Superior temporal gyrus (tissue), 1 donor: Measurements from ENCODE around the gene HASPIN.
"Not testable (repeated sequence)": the region's sequence is repeated elsewhere in the genome, so short reads cannot be mapped to it uniquely, and the experiment has no call there.

Experiments
- DNase-seq: peaks from one replicate; pipeline ENCODE4 v3.0.0-alpha.2; 2016; ENCODE audit errors: extremely low spot score

Gene HASPIN

DNA sequence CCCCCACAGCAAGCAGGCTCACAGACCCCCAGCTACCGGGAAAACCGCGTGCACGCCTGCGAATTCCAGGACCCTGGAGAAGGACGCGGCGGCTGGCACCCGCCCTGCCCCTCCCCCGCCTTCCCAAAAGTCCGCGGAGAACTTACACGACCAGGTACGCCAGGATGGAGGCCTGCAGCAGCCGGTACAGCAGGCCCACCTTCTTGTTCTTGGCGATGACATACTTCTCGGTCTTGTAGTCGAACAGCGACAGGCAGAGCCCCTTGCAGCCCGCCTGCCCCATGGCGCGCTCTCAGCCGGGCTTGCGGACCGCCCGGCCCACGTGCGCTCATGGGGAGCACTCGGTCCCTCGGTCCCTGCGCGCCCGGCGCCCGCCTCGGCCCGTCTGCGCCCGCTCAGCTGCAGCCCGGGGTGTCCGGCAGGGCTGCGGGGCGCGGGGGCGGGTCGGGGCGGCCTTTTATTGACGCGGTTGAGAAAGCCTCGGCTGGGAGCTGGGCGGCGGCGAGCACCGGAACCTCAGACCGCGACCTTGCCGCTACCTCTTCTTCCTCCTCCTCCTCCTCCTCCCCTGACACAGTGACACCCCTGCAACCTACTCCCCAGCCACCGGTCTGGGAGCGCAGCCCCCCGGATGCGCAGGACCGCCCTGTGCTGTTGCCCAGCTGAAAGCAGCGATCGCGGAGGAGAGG is 27.8 kb upstream of the HASPIN start, which contains the start of gene P2RX5:
Gene P2RX5 (minus strand): TSS at position 433 of the 689 bp plus-strand sequence. CDS start 150 bp downstream, at position 283.
- no peak for DNase-seq

DNA sequence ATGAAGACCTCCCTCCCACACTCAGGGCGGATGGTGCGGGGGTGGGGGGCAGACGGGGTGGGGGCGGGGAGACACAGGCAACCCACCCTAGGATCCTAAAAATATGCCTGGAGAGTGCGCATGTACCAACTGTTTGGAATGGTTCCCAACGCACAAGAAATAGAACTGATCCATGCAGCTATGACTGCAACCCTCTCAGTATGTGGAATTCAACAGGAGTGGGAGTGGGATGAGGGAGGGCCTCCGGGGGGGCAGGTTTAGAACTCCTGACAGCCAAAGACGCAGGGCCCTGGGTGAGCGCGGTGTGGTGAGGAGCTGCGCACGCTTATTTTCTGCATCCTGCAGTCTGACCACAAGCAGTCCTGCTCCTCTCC is 26.6 kb upstream of the HASPIN start:
- no peak for DNase-seq

DNA sequence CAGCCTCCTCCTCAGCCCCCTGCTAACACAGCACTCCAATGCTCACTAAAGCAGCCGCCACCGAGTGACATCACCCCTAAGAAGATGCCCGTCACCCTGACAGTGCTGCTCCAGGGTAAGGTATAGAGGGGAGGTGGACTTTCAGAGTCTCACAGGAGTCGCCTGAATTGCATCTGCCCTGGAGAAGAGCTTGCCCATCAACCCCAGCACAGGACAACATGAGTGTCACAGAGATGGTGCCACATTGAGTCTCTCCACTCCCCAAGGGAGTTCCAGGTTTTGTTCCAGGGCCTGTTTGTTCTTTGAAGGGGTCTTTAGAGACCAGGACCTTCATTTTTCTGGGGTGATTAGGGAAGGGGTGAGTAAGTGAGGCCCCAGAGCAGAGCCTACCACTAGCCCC is 25.6 kb upstream of the HASPIN start:
- DNase-seq: no peak

DNA sequence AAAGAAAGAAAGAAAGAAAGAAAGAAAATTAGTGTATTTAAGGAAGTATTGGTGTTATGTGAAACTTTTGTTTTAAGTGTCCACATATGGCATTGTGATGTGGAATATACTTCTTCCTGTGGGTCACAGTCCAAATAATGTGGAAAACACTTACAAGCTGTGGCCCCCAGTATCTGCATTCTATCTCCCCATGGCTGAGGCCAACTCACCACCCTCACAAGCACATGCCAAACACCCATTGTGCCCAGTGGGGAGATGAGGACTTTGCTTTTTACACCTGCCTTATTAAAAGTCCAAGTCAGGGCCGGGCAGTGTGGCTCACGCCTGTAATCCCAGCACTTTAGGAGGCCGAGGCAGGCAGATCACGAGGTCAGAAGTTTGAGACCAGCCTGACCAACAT is 23.8 kb upstream of the HASPIN start:
- no peak for DNase-seq

DNA sequence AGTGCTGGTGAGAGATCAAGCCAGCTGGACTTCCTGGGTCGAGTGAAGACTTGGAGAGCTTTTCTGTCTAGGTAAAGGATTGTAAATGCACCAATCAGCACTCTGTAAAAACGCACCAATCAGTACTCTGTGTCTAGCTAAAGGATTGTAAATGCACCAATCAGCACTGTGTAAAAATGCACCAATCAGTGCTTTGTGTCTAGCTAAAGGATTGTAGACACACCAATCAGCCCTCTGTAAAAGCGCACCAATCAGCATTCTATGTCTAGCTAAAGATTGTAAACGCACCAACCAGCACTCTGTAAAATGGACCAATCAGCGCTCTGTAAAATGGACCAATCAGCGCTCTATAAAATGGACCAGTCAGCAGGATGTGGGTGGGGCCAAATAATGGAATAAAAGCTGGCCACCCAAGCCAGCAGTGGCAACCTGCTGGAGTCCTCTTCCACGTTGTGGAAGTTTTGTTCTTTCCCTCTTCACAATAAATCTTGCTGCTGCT is 21.6 kb upstream of the HASPIN start:
- not testable (repeated sequence) for DNase-seq

DNA sequence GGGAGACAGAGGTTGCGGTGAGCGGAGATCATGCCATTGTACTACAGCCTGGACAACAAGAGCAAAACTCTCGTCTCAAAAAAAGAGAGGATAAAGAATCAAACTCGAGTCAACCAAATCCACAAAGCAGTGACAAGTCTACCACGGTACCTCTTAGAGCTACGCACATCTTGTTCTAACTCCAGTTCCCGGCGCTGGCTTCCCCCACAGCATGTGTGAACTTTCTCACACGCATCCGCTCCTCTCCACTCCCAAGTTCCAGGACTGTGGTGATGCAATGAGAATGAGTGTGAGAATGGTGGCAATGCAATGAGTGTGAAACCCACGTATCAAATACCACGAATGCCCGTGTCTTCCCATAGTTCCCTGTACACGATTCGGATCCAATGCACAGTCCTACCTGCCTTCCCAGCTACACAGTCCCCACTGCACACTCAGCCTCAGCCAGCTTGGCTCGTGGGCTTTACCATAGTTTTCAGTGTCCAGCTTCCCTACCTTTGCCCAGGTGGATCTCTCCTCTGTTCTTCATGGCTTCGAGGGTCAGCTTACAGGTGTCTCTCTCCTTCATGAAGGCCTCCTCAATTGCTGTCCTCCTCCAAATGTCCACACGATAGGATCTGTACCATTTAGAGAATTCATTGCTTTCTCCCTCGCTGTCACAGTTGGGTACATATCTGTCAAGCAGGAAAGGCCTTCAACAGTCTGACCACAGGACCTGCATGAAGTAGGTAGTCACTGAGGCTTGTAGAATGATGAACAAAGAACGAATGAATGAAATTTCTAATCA is 18.6 kb upstream of the HASPIN start:
- no peak for DNase-seq

DNA sequence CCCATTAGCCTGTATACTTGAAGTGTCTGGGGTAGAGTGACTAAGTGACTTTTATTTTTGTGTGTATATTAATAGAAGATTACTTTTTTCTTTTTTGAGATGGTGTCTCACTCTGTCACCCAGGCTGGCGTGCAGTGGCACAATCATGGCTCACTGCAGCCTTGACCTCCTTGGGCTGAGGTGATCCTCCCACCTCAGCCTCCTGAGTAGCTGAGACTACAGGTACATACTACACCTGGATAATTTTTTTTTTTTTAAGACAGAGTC is 18.1 kb upstream of the HASPIN start:
- DNase-seq: not testable (repeated sequence)

DNA sequence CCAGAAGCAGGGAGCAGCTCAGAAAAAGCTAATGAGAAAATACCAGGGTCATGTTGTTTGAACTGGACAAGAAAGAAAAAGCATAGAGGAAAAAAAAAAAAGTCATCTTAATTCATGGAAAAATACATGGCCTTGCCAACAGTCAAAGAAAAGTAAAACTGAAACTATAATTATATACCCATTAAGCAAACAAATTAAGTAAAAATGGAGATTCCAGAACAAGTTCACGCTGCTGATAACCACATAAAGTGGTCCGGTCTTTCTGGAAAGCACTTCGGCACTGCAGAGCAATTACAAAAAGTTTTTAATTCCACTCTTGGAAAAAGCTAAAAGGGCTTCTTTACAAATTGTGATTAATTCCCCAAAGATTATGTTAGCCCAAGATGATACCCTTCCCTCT is 15.3 kb upstream of the HASPIN start:
- DNase-seq: no peak

DNA sequence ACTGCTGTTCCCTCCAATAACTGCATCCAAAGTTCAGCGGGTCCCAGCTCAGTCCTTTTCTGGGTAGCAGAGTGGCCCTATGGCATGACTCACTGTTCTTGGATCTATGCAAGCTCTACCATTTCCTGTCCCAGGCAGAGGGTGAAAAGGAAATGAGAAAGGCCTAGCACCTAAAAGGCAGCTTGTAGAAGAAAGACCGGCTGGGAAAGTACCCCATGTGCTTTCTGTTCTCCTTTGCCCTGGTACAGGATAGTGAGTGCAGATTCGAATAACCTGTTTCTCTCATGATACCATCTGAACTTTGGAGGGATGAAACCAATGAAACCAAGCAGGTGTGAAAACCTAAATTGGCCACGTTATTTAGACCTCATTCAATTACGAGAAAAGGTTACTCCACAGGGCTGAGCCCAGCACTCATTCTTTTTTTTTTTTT is 12.7 kb upstream of the HASPIN start:
- no peak for DNase-seq

GRCh38 chr17:3712811-3713463 is 10.8 kb upstream of the HASPIN start:
- DNase-seq: no peak

GRCh38 chr17:3715296-3715695 is 8.4 kb upstream of the HASPIN start:
- DNase-seq: no peak

DNA sequence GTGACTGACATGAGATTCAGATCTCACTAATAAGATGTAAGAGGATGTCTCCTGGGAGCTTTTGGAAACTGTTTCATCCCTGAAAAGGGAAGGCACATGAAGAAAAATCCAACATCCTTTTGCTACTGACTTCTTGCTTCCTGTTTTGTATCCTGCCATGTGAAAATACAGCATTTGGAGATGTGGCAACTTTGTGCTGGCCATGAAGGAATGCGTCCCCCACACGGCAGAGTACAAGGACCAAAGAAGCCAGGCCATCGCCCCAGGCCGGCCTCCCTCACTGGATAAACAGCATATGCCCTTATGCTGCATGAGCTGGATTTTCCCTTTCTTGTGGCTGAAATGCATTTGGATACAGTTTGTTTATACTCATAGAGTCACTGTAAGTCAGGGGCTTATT is 5.5 kb upstream of the HASPIN start:
- no peak for DNase-seq

- no peak for DNase-seq
These were observed 4.4 kb upstream of the HASPIN start for GRCh38 chr17:3719265-3719664.

DNA sequence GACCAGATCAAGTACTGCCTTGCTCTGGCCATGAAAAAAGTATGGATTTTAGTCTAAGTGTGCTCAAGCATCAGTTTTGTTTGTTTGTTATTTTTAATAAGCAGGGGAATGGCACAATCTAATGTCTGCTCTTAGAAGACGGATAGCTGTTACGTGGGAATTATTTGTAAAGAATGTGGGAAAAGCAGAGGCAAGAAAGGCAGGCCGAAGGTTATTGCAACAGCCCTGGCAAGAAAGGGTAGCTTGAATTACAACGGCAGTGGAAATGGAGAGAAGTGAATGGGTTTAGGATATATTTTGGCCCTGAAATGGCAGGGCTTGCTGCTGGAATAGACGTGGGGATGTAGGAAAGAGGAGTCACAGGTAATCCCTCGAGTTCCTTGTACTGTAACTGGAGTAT is 987 bp upstream of the HASPIN start:
- no peak for DNase-seq

- peak; percentile 58 for DNase-seq
These were observed 531 bp upstream of the HASPIN start for GRCh38 chr17:3723188-3723555.

- DNase-seq: no peak
These were observed 825 bp downstream of the HASPIN start for GRCh38 chr17:3724378-3725077.

GRCh38 chr17:3727041-3727440 is 3.3 kb downstream of the HASPIN start:
- no peak for DNase-seq

DNA sequence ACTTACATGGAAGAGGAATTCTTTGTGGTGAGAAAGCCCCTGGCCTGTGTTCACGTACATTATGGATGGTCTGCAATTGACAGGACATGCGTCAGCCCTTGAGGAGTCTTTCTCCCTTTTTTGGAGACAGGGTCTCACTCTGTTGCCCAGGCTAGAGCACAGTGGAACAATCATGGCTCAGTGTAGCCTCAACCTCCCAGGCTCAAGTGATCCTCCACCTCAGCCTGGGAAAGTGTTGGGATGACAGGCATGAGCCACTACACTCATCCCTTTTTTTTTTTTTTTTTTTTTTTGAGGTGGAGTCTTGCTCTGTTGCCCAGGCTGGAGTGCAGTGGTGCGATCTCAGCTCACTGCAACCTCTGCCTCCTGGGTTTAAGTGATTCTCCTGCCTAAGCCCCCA is 4.4 kb downstream of the HASPIN start:
- DNase-seq: not testable (repeated sequence)

GRCh38 chr17:3729881-3730280 is 6.2 kb downstream of the HASPIN start:
- no peak for DNase-seq

DNA sequence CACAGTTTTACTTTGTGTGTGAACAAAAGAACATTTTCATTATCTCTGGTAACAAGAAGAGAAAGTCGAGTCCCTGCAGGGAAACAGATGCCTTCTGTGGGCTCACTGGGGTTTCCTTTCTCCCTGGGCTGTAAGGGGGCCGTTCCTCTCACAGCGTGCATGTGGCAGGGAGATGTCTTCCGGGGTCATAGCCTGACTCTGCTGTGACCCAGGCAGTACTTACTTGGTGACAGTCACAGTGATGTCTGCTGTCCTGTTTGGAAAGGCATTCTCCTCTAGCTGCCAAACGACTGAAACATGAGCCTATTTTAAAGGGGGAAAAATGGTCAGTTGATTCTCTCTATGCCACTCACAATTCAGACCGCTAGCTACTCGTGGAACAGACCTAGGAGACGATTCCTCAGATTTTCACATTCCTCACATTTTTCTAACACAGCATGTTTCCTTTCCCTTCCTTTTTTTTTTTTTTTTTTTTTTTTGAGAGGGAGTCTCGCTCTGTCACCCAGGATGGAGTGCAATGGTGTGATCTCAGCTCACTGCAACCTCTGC is 7.3 kb downstream of the HASPIN start:
- DNase-seq: no peak

DNA sequence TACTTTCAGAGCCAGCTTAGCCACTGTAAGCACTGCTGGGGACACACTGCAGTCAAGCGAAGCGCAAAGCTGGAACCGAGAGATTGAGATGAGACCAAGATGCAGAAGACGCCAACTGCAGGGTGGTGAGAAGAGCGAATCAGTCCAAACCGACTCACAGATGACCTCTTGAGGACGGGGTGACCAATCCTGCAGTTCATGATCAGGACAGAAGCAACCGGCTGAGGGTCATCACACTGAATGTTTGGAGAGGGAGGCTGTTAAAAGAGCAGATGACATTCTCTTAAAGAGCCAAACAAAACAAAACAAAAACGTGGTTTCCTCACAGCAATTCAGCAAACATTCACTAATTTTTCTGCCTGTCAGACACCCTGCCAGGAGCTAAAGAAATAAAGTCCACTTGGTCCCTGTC is 8.5 kb downstream of the HASPIN start:
- DNase-seq: no peak

- DNase-seq: not testable (repeated sequence)
These were observed 11.2 kb downstream of the HASPIN start for GRCh38 chr17:3734911-3735276.
